Measurements from ENCODE around the gene OSBPL6. TPM values are rescaled to one million over a fixed set of nuclear protein-coding genes. Genes with fewer than 3 reads are reported as not detected.

OSBPL6 gene
- total RNA-seq, 1 experiment from 2014 or later, result 4.6 TPM

GRCh38 chr2:178220814-178221213, 26.5 kb downstream of the OSBPL6 start:
- H3K4me1 ChIP-seq (ENCODE audit: insufficient read depth, low read length), result peaks cover 6% of the 10 kb centered on the region
- H2BK20ac ChIP-seq (ENCODE audit: low read depth, low read length, poor library complexity, severe bottlenecking), result no peak overlapping the region
- no peak overlapping the region for H3K14ac ChIP-seq (ENCODE audit: insufficient read depth, low read length)
- no peak overlapping the region for H2BK120ac ChIP-seq (ENCODE audit: low read depth, low read length, poor library complexity, severe bottlenecking)
- H3K4ac ChIP-seq (ENCODE audit: low read depth, low read length), result no peak overlapping the region
- no peak overlapping the region for H3K56ac ChIP-seq (ENCODE audit: insufficient read length, low read depth, low read length)
- H3K36me3 Mint-ChIP-seq (ENCODE audit: insufficient read depth in 1 of 3, low read depth in 3 of 3), result peaks cover 2 to 24% (median 2%) of the 10 kb centered on the region in 3 experiments; a peak in 5 of 7 replicates
- no peaks in the 10 kb centered on the region for H3K9me3 ChIP-seq (ENCODE audit: control insufficient read depth, low read depth, low read length)
- H3K27ac Mint-ChIP-seq, result no peak overlapping the region
- no peak for TF ChIP-seq CTCF (conservative IDR thresholded peaks at IDR 0.05)
- no peak overlapping the region for H2BK15ac ChIP-seq (ENCODE audit: low read depth, low read length)
- H2BK5ac ChIP-seq (ENCODE audit: insufficient read length, low read length), result no peak overlapping the region
- no peaks in the 10 kb centered on the region for H3K23me2 ChIP-seq (ENCODE audit: insufficient read length, low read depth, low read length, poor library complexity, severe bottlenecking)
- no peak overlapping the region for H3T11ph ChIP-seq (ENCODE audit: low read length)
- peaks cover 44 to 47% of the 10 kb centered on the region in 2 experiments for H3K4me1 Mint-ChIP-seq
- WGBS (ENCODE audit: extremely low coverage, insufficient read length, low lambda C conversion rate), result no CpG with 5 or more reads among the region's 4 CpGs
- H3K18ac ChIP-seq (ENCODE audit: insufficient read length, low read depth, low read length), result no peak overlapping the region
- no peak overlapping the region for H2BK12ac ChIP-seq (ENCODE audit: insufficient read length, low read depth, low read length)
- no peak overlapping the region for H2AK5ac ChIP-seq (ENCODE audit: insufficient read length, low read length)
- H4K8ac ChIP-seq (replicated peaks; ENCODE audit: insufficient read length, low read depth, low read length), result no peak overlapping the region
- H4K91ac ChIP-seq (ENCODE audit: insufficient read length, low read depth, low read length), result no peak overlapping the region
- H3K27me3 Mint-ChIP-seq (ENCODE audit: low read depth), result peaks cover 72% of the 10 kb centered on the region
- no peak overlapping the region for H4K5ac ChIP-seq (ENCODE audit: insufficient read length, low read depth, low read length)
- no peak overlapping the region for H3K9ac ChIP-seq (ENCODE audit: extremely low read depth, insufficient read length, low read length)
- no peak overlapping the region for H3K23ac ChIP-seq (ENCODE audit: insufficient read length, low read depth, low read length)
- peaks cover 10% of the 10 kb centered on the region; the same call in 1 of the 2 replicates for H3K27me3 ChIP-seq (ENCODE audit: insufficient read depth, low read length)
- peaks cover 5 to 8% of the 10 kb centered on the region in 2 experiments for H3K9me3 Mint-ChIP-seq
- no peak for DNase-seq
- no peak overlapping the region for H2AFZ ChIP-seq (ENCODE audit: low read length)
- H3K79me1 ChIP-seq (ENCODE audit: insufficient read depth, low read depth, low read length, poor library complexity, severe bottlenecking), result no peaks in the 10 kb centered on the region
- H3K27ac ChIP-seq (ENCODE audit: insufficient read length, low read depth, low read length), result no peak overlapping the region
- H3K79me2 ChIP-seq (ENCODE audit: insufficient read depth, low read length), result no peaks in the 10 kb centered on the region
- no peak overlapping the region for H3K4me2 ChIP-seq (ENCODE audit: insufficient read depth, insufficient read length, low read length)
- no peaks in the 10 kb centered on the region for H4K20me1 ChIP-seq (ENCODE audit: control insufficient read depth, insufficient read depth, insufficient read length)
- no peak overlapping the region for H3K4me3 Mint-ChIP-seq

All from H9 (cell line).